Measurements from ENCODE around the gene SEMA3G.

SEMA3G gene

GRCh38 chr3:52438579-52439425 is 6.1 kb downstream of the SEMA3G start:
- no peak for DNase-seq

DNA sequence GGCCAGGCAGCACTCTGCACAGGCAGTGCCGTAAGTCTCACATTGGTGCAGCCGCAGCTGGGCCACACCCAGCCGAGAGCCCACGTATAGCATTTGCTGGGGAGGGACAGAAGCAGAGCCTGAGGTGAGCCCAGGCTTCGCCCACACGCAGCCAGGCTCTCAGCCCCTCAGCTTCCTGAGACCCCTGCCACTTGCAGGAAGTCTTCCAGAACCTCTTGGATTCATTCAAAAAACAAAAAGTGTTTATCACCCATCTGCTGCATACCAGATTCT is 6.9 kb downstream of the SEMA3G start:
- DNase-seq, result no peak

DNA sequence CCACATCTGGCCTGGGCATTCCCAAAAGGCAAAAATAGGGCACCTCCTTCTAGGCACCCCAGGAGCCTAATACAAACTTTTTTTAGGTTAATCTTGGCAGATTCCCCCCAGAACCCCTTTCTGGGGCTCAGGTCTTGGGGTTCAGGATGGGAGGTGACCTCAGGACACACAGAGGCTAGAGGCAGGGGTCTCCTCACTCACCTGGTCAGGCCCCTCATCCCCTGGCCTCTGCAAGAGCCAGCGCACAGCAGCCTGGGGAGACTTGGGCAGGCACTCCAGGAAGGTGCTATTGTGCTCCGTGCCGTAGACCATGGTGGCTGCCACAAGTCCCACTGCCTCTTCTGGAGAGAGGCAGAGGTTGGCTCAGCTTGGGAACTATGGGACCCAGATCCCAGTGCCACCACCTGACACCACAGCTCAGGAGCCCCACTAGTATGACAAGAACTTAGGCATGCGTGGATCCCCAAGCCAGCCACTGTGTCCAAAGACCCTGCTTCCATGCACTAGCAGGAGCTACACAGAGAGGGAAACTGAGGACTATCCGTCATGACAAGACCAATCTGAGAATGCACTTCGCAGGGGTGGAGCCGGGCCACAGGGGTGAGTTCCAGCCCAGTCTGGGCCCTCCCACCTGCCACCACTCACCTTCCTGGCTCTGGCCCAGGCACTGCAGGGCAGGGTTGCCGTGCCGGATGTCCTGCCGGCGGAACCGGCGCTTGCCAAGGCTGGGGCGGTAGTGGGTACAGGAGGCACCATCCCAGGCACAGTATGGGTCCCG is 7.4 kb downstream of the SEMA3G start:
- DNase-seq, result no peak

- DNase-seq, result no peak
These were observed 8.3 kb downstream of the SEMA3G start for GRCh38 chr3:52436500-52437149.

DNA sequence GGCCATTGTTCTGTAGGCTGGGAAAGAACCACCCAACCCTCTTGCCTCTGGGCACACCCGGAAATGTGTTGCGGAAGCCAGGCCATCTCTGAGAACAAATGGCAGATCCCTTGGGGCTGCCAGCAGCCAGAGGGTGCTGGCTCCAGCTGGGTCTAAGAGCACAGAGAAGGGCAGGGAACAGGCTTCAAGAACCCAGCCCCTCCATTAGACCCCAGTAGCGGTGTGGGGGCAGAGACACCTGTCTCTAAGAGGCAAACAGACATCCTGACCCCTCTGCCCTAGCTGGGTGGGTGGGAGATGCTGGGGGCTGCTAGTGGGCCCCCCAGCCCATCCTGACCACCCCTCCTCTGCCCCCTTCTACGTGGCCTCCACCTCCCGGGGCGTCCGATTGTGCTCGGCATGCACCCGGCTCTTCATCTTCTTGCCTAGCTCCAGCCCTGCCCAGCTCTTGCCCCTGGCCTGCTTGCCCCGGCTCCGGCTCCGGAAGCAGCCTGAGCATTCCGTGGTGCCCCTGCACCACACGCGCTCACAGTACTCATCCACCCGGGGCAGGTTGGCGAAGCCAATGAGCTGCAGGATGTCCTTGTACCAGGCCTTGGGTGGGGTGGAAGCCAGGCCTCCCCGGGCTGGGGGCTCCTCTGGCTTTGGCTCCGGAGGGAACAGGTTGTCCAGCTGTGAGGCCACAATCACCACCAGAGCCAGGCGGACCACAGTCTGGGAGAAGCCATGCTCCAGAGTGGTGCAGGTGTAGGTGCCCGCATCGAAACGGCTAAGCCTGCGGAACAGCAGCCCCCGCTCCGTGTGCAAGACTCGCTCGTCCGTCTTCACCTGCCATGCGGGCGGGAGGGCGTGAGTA is 9.4 kb downstream of the SEMA3G start:
- DNase-seq, result no peak

DNA sequence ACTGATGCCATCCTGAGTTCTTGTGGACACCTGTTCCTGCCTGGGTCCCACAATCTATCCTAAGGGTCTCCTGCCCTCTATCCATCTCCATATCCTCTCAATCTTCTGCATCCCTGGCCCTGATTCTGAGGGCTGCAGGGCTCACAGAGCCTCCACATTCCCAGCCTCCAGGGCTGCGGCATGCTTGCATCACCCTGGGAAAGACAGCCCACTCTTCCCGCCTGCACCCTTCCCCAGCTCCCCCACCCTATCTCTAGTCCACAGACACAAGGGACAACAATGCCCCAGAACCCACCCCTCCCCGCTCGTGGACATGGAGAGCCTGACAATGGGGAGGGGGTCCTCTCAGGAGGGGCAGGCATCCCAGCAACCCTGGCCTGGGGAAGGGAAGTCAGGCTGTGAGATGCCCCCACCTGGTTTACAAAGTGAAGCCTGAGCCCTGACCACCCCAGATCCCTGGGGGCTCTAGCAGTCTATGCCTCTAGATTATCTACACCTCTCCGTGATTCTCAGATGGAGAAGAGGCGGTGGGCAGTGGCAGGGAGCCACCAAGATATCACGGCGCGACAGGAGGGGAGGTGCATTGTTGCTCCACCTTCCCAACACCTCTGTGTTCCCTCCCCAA is 10.3 kb downstream of the SEMA3G start:
- no peak for DNase-seq

DNA sequence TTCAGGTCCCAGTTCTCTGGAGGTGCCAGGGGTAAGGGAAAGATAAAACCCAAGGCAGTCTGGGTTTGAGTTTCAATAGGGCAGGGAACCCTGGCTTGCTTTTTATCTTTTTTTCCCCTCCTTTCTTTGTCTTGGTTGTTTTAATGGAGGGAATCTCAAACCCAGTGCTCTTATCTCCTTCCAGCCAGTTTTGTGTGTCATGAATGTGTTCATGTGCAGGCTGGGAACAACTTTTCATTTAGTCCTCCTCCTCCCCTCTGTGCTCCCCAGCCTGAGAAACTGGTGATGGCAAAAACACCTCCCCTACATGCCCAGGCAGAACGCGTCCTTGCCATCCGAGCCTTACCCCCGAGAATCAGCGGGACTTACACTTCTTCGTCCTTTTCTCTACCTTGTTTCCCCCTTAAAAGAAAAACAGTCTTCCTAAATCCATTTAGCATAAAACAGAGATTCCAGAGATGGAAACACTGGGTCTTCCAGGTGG is 10.9 kb downstream of the SEMA3G start:
- DNase-seq, result no peak

DNA sequence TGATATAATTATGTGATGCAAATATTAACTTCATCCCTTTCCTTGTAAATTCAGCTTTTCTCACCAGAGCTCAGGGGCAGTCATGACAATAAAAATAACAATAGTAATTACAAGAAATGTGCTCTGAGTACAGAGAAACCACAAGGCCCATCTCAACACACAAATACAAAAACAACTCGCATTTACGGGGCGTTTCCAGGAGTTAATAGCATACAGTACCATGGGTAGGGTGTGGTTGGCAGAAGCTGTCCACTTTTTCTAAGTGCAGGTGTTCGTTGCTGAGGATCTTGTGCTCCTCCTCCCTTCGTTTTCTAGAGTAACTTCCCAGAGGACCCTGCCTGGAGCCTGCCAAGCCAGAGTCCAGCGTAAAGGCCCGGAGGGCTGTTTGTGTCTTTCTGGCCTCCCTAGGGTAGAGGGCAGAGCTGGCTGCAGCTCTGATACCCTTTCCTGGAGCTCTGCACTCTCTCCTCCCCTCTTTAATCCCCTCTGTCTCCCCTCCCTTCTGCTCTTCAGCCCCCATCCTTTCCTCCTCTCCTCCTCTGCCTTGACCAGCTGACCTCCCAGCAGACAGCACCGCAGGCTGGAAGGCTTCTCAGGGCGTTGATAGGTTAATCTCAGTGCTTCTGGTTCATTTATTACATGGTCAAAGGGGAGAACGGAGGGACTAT is 11.4 kb downstream of the SEMA3G start:
- DNase-seq, result no peak

GRCh38 chr3:52432691-52433141 is 12.2 kb downstream of the SEMA3G start:
- DNase-seq, result no peak

DNA sequence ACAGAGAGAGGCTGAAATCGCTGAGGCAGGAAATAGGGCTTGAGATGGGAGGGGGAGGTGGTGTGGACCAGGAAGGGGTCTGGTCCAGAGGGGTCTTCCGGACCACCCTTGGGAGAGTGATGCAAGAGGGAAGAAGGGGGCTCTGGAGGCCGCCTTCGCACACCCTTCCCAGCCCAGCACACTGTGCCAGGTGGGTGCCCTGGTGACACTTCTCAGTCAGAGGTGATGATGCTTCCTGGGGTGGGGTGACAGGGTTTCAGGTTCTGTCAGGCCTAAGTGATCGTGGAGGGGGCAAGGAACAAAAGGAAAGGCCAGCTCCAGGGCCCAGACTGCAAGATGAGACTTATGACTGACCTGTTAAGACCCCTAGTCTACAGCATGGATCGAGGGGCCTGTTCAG is 12.7 kb downstream of the SEMA3G start:
- DNase-seq, result no peak

GRCh38 chr3:52431459-52432223 is 13.3 kb downstream of the SEMA3G start:
- DNase-seq, result no peak

GRCh38 chr3:52430416-52430810 is 14.5 kb downstream of the SEMA3G start:
- DNase-seq, result no peak

DNA sequence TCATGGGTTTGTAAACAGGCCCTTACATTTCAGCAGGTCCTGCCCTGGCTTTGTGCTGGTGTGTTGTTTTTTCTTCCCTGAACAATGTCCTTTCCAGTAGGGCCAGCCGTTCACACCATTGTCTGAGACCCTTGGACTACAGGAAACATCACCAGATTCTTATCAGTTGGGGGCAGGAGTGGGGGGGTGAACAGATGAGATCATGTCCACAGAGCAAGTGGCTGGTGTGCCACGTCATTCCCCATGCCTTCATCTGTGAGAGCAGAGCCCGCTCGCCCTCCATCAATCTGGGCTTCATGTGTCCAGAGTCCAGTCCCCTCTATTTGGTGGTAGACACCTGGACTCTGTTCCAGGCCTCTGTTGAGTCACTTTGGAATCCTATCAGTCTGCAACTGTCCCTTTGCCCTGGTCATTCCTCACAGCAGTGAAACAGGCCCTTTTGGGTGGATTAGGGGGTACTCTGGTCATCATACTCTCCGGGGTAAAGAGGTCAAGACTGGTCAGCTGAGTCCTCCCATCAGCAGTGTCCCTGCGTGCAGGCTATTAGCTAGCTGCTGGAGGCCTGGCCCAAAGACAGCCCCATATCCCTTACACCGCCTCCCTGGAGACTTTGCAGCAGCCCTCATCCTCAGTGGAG is 15.0 kb downstream of the SEMA3G start:
- DNase-seq, result peak; percentile 46

DNA sequence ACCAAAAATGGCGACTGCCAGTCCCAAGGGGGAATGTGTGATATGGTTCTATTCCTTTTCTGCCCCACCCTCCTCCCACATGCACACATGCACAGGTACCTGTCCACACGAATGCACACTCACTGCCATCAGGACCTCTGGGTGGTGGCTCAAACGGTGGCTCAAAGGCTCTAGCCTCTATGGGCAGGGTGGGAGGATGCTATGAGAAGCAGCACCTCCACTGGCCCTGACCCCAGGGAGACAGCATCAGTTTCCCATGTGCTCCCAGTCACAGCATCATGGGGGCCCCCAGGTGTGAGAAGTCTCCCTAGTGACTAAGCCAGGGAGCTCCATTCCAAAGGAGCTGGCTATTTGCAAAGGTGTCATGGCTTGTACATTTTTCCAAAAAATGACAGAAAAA is 15.9 kb downstream of the SEMA3G start:
- no peak for DNase-seq

GRCh38 chr3:52428151-52429005 is 16.5 kb downstream of the SEMA3G start:
- peak; percentile 71 for DNase-seq

- no peak for DNase-seq
These were observed 21.7 kb downstream of the SEMA3G start for GRCh38 chr3:52423173-52423572.

GRCh38 chr3:52422669-52423068 is 22.2 kb downstream of the SEMA3G start:
- DNase-seq, result no peak

DNA sequence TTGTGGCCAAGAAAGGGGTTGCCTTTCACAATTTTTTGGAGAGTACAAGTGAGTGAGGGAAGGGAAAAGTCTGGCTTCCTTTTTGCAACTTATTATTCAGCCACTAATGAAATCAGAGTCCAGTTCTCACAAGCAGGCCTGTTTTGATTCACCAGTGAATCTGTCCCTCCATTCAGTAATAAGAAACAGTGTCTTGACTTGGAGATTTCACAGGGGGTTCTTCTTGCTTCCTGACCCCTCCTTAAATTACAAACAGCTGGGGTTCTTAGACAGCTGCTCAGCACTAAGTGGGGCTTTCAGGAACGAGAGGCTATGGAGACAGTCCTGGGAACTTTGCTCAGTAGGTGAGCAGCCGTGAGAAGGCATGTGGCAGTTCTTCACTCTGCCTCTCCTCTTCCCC is 24.5 kb downstream of the SEMA3G start:
- no peak for DNase-seq

GRCh38 chr3:52415800-52416199 is 29.1 kb downstream of the SEMA3G start:
- no peak for DNase-seq
